Loucy (cell line): ENCODE measurements around the gene DLGAP3.

ENCODE experiments used
- H2AFZ ChIP-seq: fragments of 200-600 bp; sonication (generic); 2 replicates; pipeline ENCODE4 v1.6.0; 2016; ENCODE audit warnings: antibody characterized with exemption, mild to moderate bottlenecking, low read length, moderate library complexity
- H3F3A ChIP-seq: fragments of 200-600 bp; 2 replicates; pipeline ENCODE4 v1.6.0; 2016; ENCODE audit warnings: antibody characterized with exemption, low read depth, mild to moderate bottlenecking
- H3K27me3 ChIP-seq: fragments of 200-600 bp; sonication (generic); 2 replicates; pipeline ENCODE4 v1.6.1; 2014; ENCODE audit warnings: low read length, mild to moderate bottlenecking; ENCODE audit not compliant: insufficient read depth, poor library complexity, severe bottlenecking
- H3K36me3 ChIP-seq: fragments of 200-600 bp; sonication (generic); 2 replicates; pipeline ENCODE4 v1.6.1; 2016; ENCODE audit warnings: low read length; ENCODE audit not compliant: insufficient read depth
- H3K4me1 ChIP-seq: fragments of 200-600 bp; sonication (generic); 2 replicates; pipeline ENCODE4 v1.5.1; 2014; ENCODE audit warnings: low read length, mild to moderate bottlenecking; ENCODE audit not compliant: insufficient read depth, poor library complexity, severe bottlenecking
- H3K4me2 ChIP-seq: fragments of 200-600 bp; sonication (generic); 2 replicates; pipeline ENCODE4 v1.6.0; 2014; ENCODE audit warnings: antibody characterized with exemption, low read length, low read depth, mild to moderate bottlenecking; ENCODE audit not compliant: poor library complexity, severe bottlenecking
- H3K4me3 ChIP-seq: fragments of 200-600 bp; sonication (generic); 2 replicates; pipeline ENCODE4 v1.5.1; 2014; ENCODE audit warnings: low read length, mild to moderate bottlenecking, mixed read lengths; ENCODE audit not compliant: poor library complexity, severe bottlenecking
- H3K79me2 ChIP-seq: fragments of 200-600 bp; sonication (generic); 2 replicates; pipeline ENCODE4 v1.6.1; 2014; ENCODE audit warnings: low read length; ENCODE audit not compliant: insufficient read depth
- H3K9ac ChIP-seq: fragments of 200-600 bp; sonication (generic); 2 replicates; pipeline ENCODE4 v1.6.0; 2014; ENCODE audit warnings: mild to moderate bottlenecking, low read depth, low read length, moderate library complexity; ENCODE audit not compliant: poor library complexity, severe bottlenecking
- H3K9me2 ChIP-seq: fragments of 200-600 bp; sonication (generic); replicated peaks from 2 replicates; pipeline ENCODE4 v1.6.1; 2016; ENCODE audit warnings: low read depth, low read length, mixed read lengths
- H3K9me3 ChIP-seq: fragments of 200-600 bp; sonication (generic); 2 replicates; pipeline ENCODE4 v1.6.1; 2014; ENCODE audit warnings: mild to moderate bottlenecking, antibody characterized with exemption, low read length, low read depth; ENCODE audit not compliant: insufficient read depth
- H4K20me1 ChIP-seq: fragments of 200-600 bp; sonication (generic); 2 replicates; pipeline ENCODE4 v1.6.0; 2014; ENCODE audit warnings: antibody characterized with exemption, low read length, mild to moderate bottlenecking; ENCODE audit not compliant: insufficient read depth, poor library complexity, severe bottlenecking
- CTCF ChIP-seq: fragments of 200-600 bp; sonication (generic); conservative IDR thresholded peaks from 2 replicates; pipeline ENCODE4 v1.5.1; 2014; ENCODE audit warnings: mild to moderate bottlenecking, antibody characterized with exemption, low read length
- EZH2phosphoT487 ChIP-seq: fragments of 200-600 bp; IDR thresholded peaks from 2 replicates; pipeline ENCODE4 v1.6.1; 2018; ENCODE audit warnings: antibody characterized with exemption, mild to moderate bottlenecking, moderate library complexity, borderline replicate concordance

DLGAP3 gene

GRCh38 chr1:34915521-34915920 lies 13.9 kb downstream of the DLGAP3 start:
- H3K4me3 ChIP-seq: no peak overlapping the region
- H3F3A ChIP-seq: no peaks in the 10 kb centered on the region
- H3K79me2 ChIP-seq: no peaks in the 10 kb centered on the region
- no peak for TF ChIP-seq CTCF
- TF ChIP-seq EZH2phosphoT487: no peak
- no peaks in the 10 kb centered on the region for H3K9me3 ChIP-seq
- H3K4me2 ChIP-seq: no peak overlapping the region
- H3K9ac ChIP-seq: no peak overlapping the region
- no peaks in the 10 kb centered on the region for H3K9me2 ChIP-seq
- H3K36me3 ChIP-seq: no peaks in the 10 kb centered on the region
- no peaks in the 10 kb centered on the region for H4K20me1 ChIP-seq
- no peak overlapping the region for H2AFZ ChIP-seq
- H3K27me3 ChIP-seq: no peaks in the 10 kb centered on the region
- no peaks in the 10 kb centered on the region for H3K4me1 ChIP-seq

- Histone ChIP-seq H3K4me3 (no peak overlapping the region), H3K36me3 (no peaks in the 10 kb centered on the region), H4K20me1 (no peaks in the 10 kb centered on the region), H3K9me3 (no peaks in the 10 kb centered on the region), H3K4me2 (no peak overlapping the region), H3K79me2 (no peaks in the 10 kb centered on the region), H3K27me3 (no peaks in the 10 kb centered on the region), H3K9ac (no peak overlapping the region), H3K9me2 (no peaks in the 10 kb centered on the region), H3K4me1 (no peaks in the 10 kb centered on the region), H2AFZ (no peak overlapping the region), H3F3A (no peaks in the 10 kb centered on the region)
- TF ChIP-seq EZH2phosphoT487 (no peak), CTCF (no peak)
Observed at GRCh38 chr1:34914958-34915357, 14.5 kb downstream of the DLGAP3 start.

DNA sequence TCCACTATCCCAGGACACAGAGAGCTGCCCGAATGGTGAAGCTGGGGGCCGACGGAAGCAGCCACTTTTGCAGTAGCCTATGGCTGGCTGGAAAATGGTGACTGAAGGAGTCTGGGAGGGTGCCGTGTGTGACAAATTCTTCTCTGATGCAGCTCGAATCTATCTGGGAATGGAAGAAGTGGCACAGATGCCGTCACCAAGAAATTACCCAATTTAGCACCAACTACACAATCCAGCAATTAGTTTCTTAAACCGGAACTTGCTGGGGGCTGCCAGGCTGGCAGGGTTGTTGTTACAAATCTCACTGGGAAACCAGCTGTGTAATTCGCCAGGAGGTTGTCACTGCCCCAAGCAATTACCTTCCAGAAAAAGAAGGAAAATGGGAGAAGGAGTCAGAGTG lies 18.0 kb downstream of the DLGAP3 start:
- Histone ChIP-seq H3K4me3 (no peak overlapping the region), H2AFZ (no peak overlapping the region), H3K27me3 (no peaks in the 10 kb centered on the region), H3K36me3 (no peaks in the 10 kb centered on the region), H3K4me1 (no peaks in the 10 kb centered on the region), H3K9ac (no peak overlapping the region), H3F3A (no peaks in the 10 kb centered on the region), H3K9me2 (no peaks in the 10 kb centered on the region), H3K79me2 (no peaks in the 10 kb centered on the region), H3K4me2 (no peak overlapping the region), H4K20me1 (no peaks in the 10 kb centered on the region), H3K9me3 (no peaks in the 10 kb centered on the region)
- TF ChIP-seq EZH2phosphoT487 (no peak), CTCF (no peak)
